ENCODE results near the gene HEMGN. TPM values are rescaled to one million over a fixed set of nuclear protein-coding genes. Genes with fewer than 3 reads are reported as not detected.

Gene HEMGN
- total and polyA plus RNA-seq, 3 donors from 2014 or later = 11.8 to 43.5 (median 22.2) TPM

- 0 to 1% methylated on average over 15 to 36 of the region's 70 CpGs for WGBS, 2 donors
- no peak for TF ChIP-seq POLR2A (IDR thresholded peaks at IDR 0.05)
- TF ChIP-seq, protein P1, sequence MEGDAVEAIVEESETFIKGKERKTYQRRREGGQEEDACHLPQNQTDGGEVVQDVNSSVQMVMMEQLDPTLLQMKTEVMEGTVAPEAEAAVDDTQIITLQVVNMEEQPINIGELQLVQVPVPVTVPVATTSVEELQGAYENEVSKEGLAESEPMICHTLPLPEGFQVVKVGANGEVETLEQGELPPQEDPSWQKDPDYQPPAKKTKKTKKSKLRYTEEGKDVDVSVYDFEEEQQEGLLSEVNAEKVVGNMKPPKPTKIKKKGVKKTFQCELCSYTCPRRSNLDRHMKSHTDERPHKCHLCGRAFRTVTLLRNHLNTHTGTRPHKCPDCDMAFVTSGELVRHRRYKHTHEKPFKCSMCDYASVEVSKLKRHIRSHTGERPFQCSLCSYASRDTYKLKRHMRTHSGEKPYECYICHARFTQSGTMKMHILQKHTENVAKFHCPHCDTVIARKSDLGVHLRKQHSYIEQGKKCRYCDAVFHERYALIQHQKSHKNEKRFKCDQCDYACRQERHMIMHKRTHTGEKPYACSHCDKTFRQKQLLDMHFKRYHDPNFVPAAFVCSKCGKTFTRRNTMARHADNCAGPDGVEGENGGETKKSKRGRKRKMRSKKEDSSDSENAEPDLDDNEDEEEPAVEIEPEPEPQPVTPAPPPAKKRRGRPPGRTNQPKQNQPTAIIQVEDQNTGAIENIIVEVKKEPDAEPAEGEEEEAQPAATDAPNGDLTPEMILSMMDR (IDR thresholded peaks at IDR 0.05) = no peak
Measured at GRCh38 chr9:97983589-97984187, 45.7 kb upstream of the HEMGN start.

DNA sequence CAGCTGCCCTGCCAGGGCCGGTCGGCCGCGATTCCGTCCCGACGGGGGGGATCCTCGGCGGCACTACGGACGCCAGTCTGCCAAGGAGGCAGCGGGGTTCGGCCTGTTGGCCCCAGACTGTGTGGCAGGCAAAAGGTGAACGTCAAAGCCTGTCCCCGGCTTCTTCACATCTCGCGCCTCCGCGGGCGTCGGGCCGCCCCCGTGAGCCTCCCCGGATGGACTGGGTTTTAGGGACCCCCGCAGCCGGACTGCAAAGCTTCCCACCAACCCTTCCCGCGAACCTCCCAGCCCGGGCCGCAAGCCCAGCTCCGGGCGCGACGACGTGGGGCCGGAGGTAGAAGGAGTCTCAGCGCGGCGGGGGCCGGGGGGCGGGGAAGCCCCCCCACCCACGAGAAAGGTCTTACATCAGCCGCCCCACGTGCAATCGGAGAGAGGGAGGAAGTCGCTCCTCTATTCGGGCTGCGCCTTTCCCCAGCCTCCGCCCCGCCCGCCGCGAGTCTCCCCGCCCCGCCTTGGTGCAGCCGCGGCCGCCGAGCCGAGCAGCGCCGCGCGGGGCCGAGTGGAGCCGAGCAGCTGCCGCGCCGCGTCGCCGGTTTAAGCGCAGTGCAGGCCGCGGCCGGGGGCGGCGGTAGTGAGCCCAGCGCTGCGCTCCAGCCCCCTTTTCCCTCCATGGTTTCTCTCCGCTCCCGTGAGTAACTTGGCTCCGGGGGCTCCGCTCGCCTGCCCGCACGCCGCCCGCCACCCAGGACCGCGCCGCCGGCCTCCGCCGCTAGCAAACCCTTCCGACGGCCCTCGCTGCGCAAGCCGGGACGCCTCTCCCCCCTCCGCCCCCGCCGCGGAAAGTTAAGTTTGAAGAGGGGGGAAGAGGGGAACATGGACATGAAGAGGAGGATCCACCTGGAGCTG is 45.0 kb upstream of the HEMGN start, which contains the start of gene ANP32B:
Gene ANP32B, plus strand, starts transcription at position 659 of the 906 bp plus-strand sequence. Its CDS starts 215 bp downstream, at position 874.
- peak within 1 kb of the TSS; percentile 99 for H3K4me3 ChIP-seq
- no peaks in the 10 kb centered on the region for H3K27me3 ChIP-seq
- H3K4me1 ChIP-seq = peaks cover 15% of the 10 kb centered on the region
- 0 to 1% methylated on average over 48 to 82 of the region's 105 CpGs for WGBS, 2 donors
- intact Hi-C loops (cut with DNase I; ENCODE audit: low total_unique reads) = no loop called here
- TF ChIP-seq, protein P1 (IDR thresholded peaks at IDR 0.05) = peak; percentile 74 to 96 (median 83)
- TF ChIP-seq POLR2A (IDR thresholded peaks at IDR 0.05) = no peak
- DNase-seq = peak; percentile 87
- peak within 1 kb of the TSS; percentile 97 to 99 for H3K27ac ChIP-seq
- no peaks in the 10 kb centered on the region for H3K9me3 ChIP-seq
- no peaks in the 10 kb centered on the region for H3K36me3 ChIP-seq (ENCODE audit: low read depth, missing control alignments)

More at GRCh38 chr9:97983589-97984187, 45.7 kb upstream of the HEMGN start:
- Histone ChIP-seq H3K27me3 (no peaks in the 10 kb centered on the region), H3K4me1 (peaks cover 15% of the 10 kb centered on the region), H3K27ac (peak overlapping the region; percentile 97 to 99), H3K36me3 (ENCODE audit: low read depth, missing control alignments) (no peaks in the 10 kb centered on the region), H3K9me3 (no peaks in the 10 kb centered on the region), H3K4me3 (peak overlapping the region; percentile 99)
- peak; percentile 71 for DNase-seq
- intact Hi-C loops (cut with DNase I; ENCODE audit: low total_unique reads) = no loop called here

GRCh38 chr9:97981846-97982682 is 44.1 kb upstream of the HEMGN start:
- H3K27ac ChIP-seq = peak overlapping the region; percentile 32 to 99
- intact Hi-C loops (cut with DNase I; ENCODE audit: low total_unique reads) = no loop called here

More at GRCh38 chr9:97981846-97982682, 44.1 kb upstream of the HEMGN start:
- Histone ChIP-seq H3K27me3 (no peaks in the 10 kb centered on the region), H3K4me3 (peak overlapping the region; percentile 99), H3K4me1 (peaks cover 15% of the 10 kb centered on the region), H3K9me3 (no peaks in the 10 kb centered on the region), H3K36me3 (ENCODE audit: low read depth, missing control alignments) (no peaks in the 10 kb centered on the region)
- no peak for TF ChIP-seq POLR2A (IDR thresholded peaks at IDR 0.05)
- TF ChIP-seq, protein P1 (IDR thresholded peaks at IDR 0.05) = no peak
- 33% methylated on average over 14 to 15 of the region's 15 CpGs for WGBS, 2 donors
- DNase-seq = no peak
